Stimulated activated CD8-positive, alpha-beta memory T cell treated with anti-CD3 and anti-CD28 coated beads, Interleukin-15, amount 100 ng/mL, for 1 hour (primary cell): Measurements from ENCODE around the gene YIPF4.
A peak's percentile ranks its signal among the peaks of the same experiment; 100 is the strongest.
"Not testable (repeated sequence)": the region's sequence is repeated elsewhere in the genome, so short reads cannot be mapped to it uniquely, and the experiment has no call there.

ENCODE experiments used
- DNase-seq: peaks from one replicate; pipeline ENCODE4 v3.0.0-alpha.2; 2020; ENCODE audit warnings: low read depth

YIPF4 gene

GRCh38 chr2:32289165-32289999 is 11.7 kb downstream of the YIPF4 start:
- DNase-seq = no peak

GRCh38 chr2:32290000-32290339 is 12.3 kb downstream of the YIPF4 start:
- no peak for DNase-seq

GRCh38 chr2:32291746-32292145 is 14.0 kb downstream of the YIPF4 start:
- DNase-seq = no peak

GRCh38 chr2:32293493-32293892 is 15.8 kb downstream of the YIPF4 start:
- not testable (repeated sequence) for DNase-seq

- not testable (repeated sequence) for DNase-seq
These were observed 16.4 kb downstream of the YIPF4 start for GRCh38 chr2:32293966-32294562.

- no peak for DNase-seq
These were observed 32.9 kb downstream of the YIPF4 start for GRCh38 chr2:32310577-32310976.

GRCh38 chr2:32314886-32315285 is 37.2 kb downstream of the YIPF4 start:
- DNase-seq = no peak

- not testable (repeated sequence) for DNase-seq
These were observed 51.0 kb downstream of the YIPF4 start for GRCh38 chr2:32328679-32329078.

- not testable (repeated sequence) for DNase-seq
These were observed 51.7 kb downstream of the YIPF4 start for GRCh38 chr2:32329180-32329980.

- no peak for DNase-seq
These were observed 52.4 kb downstream of the YIPF4 start for GRCh38 chr2:32330136-32330535.

- no peak for DNase-seq
These were observed 65.1 kb downstream of the YIPF4 start for GRCh38 chr2:32342801-32343200.

GRCh38 chr2:32350797-32351196 is 73.1 kb downstream of the YIPF4 start:
- DNase-seq = not testable (repeated sequence)

- no peak for DNase-seq
These were observed 78.4 kb downstream of the YIPF4 start for GRCh38 chr2:32355976-32356680.

GRCh38 chr2:32356681-32357317 is 79.1 kb downstream of the YIPF4 start, which contains the start of gene BIRC6:
Gene BIRC6 (plus strand): TSS chr2:32357023. CDS start chr2:32357162, 139 bp downstream.
- peak; percentile 75 for DNase-seq

- no peak for DNase-seq
These were observed 79.8 kb downstream of the YIPF4 start for GRCh38 chr2:32357318-32358110.

- DNase-seq = no peak
These were observed 80.4 kb downstream of the YIPF4 start for GRCh38 chr2:32358111-32358482.

GRCh38 chr2:32360416-32360815 is 82.7 kb downstream of the YIPF4 start:
- no peak for DNase-seq

GRCh38 chr2:32362997-32363396 is 85.3 kb downstream of the YIPF4 start:
- not testable (repeated sequence) for DNase-seq

GRCh38 chr2:32363597-32363996 is 85.9 kb downstream of the YIPF4 start:
- DNase-seq = no peak

GRCh38 chr2:32364290-32364689 is 86.6 kb downstream of the YIPF4 start:
- not testable (repeated sequence) for DNase-seq

- DNase-seq = not testable (repeated sequence)
These were observed 88.0 kb downstream of the YIPF4 start for GRCh38 chr2:32365679-32366078.
